DMS 273 treated with DMSO at 0.1 percent for 48 hours (cell line): Measurements from ENCODE around the gene URI1.
"Not testable (repeated sequence)": the region's sequence is repeated elsewhere in the genome, so short reads cannot be mapped to it uniquely, and the experiment has no call there.

ENCODE experiments used
- DNase-seq: peaks from one replicate; lab custom pipeline; 2025; lab: John Stamatoyannopoulos, UW

The URI1 gene

DNA sequence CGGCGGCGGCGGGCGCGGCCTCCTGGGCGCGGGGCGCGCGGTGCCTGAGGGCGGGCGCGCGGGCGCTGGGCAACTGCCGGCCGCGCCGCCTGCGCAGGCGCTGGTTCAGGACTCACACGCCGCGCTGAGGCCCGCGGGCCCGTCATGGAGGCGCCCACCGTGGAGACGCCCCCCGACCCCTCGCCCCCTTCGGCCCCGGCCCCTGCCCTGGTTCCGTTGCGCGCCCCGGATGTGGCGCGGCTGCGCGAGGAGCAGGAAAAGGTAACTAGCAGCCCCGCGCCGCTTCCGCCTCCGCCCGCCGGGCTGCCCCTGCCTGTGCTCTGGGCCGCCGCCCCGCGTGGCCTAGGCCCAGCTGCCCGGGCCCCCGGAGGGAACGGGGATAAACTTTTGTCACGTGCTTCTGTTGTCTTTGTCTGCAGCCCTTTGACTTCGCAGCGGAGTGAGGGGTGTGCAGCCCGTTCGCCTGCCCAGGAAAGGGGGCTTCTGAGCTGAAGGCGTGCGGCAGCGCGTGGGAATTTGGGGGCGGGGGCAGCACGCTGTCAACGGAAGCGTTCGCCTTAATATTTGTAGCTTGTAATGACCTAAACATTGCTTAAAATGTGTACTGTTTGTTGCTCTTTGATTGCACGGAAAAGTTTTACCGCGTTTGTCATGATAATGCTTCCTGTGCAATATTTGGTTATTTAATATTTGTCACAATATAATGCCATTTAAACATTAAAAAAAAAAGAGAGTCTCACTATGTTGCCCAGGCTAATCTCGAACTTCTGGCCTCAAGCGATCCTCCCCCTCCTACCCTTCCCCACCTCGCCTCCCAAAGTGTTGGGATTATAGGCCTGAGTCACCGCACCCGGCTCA, 594 bp downstream of the URI1 start:
- DNase-seq: no peak

DNA sequence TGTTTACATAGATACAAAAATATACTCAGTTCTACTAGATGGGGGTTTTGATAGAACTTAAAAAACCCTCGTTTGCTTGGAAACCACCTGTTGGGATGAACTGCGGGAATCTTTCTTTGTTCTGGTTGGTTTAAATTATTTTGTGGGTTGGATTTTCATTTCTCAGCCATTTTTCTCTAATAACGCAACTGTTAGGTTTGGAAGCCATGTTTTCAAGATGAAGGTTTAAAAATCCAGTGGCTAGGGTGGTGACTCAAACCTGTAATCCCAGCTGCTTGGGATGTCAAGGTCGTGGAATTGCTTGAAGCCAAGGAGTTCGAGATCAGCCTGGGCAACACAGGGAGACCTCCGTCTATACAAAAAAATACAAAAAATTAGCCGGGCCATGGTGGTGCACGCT, 1.6 kb downstream of the URI1 start:
- DNase-seq: no peak

DNA sequence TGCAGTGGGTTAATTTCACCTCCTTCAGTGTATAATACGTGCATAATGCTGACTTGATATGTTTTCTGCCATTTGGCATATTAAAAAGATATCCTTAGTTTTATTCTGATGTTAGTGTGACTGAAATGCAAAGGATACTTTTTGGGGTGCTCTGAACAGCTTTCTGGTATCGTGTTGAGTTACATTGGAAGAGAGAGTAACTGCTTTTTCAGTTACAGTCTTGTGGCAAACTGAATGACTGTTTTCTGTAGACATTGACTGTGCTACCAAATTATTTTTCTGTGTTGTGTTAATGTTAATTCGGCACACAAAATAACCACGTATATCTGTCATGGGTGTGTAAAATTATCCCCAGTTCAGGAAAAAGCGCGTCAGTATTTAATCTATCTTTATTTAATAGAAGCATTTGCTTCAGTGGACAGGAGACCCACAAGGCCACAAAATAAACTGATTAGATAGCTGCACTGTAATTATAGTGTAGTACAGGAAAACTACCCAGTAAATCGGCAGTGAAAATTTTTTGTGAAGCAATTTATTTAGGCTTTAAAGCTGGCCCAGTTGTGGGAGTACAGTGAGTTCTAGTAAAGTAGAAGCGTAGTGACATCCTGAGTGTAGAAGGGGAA, 2.5 kb downstream of the URI1 start:
- DNase-seq: no peak

DNA sequence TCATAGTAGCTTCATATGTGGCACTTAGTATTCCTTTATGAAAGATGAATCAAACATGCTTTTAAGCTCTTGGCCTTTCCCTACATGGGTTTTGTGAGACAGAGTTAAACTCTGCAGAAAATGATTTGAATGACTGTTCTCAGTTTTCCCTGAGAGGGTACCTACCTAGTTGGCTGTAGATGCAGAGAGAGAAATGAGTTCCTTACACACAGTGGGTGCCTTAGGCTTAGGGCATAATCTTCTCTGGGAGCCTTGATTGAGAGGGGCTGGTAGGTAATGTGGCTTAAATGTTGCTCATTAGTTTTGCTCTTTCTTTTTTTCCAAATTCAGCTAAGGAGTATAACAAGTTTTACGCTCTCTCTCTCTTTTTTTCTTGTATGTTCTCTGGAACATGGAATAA, 3.0 kb downstream of the URI1 start:
- DNase-seq: no peak

DNA sequence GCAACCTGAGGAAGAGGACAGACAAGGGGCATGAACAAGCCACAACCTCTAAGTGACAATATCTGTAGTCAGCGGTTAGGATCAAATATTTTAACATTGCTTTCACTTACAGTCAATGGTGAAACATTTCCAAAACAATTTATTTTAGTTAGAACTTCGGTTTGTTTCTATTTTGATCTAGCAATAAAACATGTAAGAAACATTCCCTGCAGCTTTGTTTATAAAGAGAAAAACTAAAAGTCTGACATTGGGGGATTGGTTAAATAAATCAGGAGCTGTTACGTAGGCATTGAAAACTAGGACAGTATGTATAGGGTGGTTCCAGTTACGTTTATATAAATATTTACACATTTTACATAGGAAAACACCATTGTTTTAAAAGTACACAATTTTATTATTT, 3.4 kb downstream of the URI1 start:
- DNase-seq: no peak

DNA sequence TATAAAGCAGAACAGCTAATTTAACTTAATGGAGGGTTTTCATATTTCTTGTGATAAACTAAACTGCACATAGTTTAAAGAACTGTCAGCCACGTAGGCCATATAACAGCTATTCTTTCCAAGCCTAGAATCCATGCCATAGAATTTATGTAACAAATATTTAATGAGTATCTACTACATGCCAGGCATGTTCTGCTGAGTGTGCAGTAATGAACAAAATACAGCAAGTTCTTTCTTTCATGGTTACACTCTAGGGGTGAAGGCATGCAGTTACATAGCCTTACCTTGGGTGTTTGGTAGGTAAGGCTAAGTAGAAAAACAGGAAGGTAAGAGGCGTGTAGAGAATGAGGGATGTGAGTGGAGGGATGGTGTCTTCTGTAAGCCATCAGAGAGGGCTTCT, 4.6 kb downstream of the URI1 start:
- no peak for DNase-seq

DNA sequence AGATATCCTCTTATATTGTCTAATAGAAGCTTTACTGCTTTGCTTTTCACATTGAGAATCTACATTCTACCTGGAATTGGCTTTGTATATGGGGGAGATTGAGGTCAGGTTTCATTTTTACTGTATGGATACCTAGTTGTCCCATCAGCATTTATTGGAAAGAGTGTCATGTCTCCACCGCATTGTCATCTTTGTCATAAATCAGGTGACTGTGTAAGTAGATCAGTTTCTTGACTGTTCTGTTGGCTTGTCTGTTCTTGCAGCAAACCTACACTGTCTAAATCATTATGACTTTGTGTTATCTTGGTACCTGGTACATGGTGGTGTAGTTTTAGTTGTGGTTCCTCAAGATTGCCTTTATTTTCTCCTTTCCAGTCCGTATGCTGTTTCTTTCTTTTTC, 5.8 kb downstream of the URI1 start:
- DNase-seq: no peak

DNA sequence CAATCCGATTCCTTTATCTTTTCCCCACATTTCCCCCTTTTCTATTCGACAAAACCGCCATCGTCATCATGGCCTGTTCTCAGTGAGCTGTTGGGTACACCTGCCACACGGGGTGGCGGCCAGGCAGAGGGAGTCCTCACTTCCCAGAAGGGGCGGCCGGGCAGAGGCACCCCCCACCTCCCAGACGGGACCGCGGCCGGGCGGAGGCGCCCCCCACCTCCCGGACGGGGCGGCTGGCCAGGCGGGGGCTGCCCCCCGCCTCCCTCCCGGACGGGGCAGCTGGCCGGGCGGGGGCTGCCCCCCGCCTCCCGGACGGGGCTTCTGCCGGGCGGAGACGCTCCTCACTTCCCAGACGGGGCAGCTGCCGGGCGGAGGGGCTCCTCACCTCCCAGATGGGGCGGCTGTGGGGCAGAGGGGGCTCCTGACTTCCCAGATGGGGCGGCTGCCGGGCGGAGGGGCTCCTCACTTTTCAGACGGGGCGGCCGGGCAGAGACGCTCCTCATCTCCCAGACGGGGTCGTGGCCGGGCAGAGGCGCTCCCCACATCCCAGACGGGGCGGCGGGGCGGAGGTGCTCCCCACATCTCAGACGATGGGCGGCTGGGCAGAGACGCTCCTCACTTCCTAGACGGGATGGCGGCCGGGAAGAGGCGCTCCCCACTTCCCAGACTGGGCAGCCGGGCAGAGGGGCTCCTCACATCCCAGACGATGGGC, 6.9 kb downstream of the URI1 start:
- not testable (repeated sequence) for DNase-seq

DNA sequence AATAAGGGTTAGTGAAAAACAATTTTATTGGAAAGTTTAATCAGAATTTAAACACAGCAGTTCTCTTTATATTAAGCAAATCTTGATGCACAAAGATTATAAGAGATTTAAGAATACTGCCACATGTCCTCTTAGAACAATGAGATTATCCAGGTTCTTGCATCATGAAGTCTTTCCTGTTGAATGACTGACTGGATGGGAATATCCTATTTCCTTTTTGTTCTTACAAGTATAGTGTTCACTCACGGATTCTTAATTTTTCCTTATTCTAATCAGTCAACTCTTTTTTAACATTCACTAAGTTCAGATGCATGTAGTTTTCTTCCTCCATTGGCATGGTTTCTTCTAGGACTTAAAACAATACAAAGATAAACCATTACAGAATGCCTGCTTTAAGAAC, 10.1 kb downstream of the URI1 start:
- DNase-seq: no peak

DNA sequence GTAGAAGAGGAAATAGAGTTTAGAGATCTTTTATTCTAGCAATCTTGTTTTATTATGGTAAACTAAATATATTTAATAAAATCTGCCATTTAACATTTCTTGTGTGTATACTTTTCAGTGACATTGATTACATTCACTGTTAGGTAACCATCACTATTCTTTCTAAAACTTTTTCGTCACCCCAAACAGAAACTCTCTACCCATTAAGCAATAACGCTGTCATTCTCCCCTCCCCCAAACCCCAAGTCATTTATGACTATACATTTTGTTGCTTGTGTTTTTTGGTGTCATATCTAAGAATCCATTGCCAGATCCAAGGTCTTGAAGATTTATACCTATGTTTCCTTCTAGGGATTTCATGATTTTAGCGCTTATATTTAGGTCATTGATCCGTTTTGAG, 10.6 kb downstream of the URI1 start:
- DNase-seq: no peak

DNA sequence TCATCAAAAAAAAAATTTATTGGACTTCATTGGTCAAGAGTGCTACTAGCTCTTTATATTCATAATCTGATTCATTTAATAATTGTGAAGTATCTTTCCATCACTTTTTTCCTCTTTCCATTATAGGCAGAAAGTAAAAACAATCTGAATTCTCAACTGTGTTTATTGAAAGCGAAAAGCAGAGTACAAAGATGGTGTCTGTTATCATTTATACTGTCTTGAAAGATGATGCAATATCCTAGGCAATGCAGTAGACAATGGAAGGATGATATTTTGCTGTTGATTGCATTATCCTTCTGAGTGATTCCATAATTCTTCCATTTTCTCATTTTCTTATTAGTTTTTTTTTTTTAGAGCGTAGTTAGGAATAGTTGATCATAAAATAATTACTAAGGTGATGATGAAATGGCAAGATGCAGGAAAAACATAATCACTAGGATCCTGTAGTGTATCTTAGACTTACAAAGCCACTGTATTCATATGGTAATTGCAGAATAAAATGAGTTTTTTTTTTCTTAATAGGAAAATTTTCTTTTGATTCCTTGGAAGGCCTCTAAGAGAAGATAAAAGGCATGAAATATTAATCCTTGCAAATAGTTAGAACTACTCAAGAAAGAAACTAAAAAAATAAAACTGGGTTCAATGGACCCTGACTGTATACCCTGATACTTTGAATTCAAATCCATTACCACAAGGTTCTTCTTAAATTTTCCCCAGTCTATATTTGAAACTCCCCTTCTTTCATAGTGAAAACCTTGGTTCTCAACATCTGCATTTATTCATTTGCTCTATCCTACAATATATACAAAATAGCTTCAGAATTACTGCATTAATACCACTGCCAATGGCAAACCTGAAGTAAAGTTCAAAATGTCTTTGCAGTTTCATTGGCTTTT, 11.6 kb downstream of the URI1 start:
- no peak for DNase-seq

DNA sequence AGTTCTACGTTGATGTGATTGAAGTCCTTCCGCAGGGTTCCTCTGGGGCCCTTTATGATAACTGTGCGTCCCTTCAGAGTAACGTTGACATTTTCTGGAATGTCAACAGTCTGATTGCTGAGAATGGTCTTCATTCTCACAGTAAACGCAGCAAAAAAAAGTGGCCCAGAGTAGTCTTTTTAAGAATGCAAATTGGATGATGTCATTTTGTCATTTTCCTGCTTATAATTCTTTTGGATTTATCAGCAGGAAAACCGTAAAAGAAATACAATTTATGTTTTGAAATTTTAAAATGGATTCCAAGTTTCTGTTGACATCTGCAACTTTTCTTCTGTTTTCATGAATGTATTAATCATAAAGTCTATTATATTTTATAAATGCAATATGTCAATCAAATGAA, 14.8 kb downstream of the URI1 start:
- no peak for DNase-seq

DNA sequence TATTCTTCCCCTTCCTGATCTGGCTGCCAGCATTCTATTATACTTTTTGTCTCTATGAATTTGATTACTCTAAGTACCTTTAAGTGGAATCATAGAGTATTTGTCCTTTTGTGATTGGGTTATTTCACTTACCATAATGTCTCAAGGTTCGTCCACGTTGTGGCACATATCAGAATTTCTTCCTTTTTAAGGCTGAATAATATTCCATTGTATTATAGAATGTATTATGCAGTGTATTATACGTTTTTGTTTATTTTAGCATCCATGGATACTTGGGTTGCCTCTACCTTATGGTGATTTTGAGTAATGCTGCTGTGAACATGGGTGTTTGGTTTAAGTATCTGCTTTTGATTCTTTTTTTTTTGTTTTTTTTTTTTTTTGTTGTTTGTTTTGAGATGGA, 19.3 kb downstream of the URI1 start:
- DNase-seq: no peak

DNA sequence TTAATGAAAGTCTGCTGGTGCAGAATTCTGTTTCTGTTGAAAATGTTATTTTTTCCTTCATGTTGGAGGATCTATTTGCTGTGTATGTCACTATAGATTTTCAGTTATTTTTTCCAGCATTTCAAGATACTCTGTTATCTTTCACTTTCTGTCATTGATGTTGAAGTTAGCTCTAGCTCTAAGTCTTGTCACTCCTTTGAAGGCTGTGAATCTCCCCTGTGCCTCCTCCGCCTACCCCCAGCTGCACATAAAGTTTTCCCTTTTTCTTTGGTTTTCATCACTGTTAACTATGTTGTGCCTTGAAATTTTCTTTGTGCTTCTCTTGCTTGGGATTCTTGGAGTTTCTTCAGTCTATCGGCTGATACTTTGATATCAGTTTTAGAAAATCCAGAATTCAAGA, 20.8 kb downstream of the URI1 start:
- DNase-seq: no peak

DNA sequence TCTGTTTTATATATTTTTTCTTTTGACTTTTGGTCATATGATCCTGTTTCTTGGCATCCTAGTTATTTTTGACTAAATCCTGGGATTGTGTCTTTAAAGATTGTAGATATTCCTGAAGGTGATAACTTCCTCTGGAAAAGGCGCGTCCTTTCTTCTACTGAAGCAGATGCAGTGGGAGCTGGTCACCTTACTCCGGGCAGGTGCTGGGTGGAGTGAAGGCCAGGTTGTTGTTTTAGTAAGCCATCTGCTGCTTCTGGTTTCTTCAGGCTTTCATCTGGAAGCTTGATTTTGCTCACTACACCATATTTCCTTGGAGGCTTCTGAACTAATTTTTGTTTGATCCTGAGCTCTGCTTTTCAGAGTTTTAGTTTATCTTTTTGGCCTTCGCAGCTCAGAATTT, 21.5 kb downstream of the URI1 start:
- DNase-seq: peak; percentile 29

DNA sequence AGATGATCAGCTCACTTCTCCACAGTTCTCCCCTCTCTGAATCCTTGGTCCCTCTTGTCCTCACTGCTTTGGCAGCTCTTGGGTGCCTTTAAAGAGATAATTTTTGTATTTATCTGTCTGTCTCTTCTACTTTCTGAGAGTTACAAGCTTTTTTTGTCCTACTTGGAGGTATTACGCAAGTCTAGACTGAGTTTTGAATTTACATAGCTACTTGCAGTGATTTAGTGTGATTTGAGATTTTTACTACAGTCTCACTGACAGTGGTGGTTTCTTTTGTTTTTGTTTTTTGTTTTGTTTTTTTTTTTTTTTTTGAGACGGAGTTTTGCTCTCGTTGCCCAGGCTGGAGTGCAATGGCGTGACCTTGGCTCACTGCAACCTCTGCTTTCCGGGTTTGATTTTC, 22.1 kb downstream of the URI1 start:
- no peak for DNase-seq

DNA sequence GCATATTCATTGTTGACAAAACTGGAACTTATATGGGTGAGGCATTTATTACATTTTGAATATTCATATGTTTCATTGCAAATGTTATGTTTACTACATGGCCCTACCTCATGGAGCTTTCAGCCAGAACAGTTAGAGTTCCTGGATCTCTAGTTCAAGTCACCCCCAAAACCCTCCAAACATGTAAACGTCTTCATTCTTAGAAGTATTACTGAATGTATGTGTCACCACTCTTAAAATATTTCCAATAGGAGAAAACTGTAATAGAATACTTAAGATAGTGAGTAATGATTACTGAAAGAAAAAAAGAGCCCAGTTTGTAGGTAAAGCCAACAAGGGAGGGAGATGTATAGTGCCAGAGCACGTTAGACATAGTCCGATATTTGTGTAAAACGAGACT, 23.5 kb downstream of the URI1 start:
- DNase-seq: no peak

DNA sequence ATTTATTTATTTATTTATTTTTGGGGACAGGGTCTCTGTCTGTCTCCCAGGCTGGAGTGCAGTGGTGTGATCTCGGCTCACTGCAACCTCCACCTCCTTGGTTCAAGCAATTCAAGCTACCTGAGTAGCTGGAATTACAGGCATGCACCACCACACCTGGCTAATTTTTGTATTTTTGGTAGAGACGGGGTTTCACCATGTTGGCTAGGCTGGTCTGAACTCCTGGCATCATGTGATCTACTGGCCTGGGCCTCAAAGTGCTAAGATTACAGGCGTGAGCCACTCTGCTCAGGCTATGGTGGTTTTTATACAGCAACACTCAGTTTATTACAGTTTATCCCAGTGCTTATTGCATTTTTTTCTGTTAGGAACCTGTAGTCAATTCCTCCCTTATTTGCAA, 24.1 kb downstream of the URI1 start:
- not testable (repeated sequence) for DNase-seq

DNA sequence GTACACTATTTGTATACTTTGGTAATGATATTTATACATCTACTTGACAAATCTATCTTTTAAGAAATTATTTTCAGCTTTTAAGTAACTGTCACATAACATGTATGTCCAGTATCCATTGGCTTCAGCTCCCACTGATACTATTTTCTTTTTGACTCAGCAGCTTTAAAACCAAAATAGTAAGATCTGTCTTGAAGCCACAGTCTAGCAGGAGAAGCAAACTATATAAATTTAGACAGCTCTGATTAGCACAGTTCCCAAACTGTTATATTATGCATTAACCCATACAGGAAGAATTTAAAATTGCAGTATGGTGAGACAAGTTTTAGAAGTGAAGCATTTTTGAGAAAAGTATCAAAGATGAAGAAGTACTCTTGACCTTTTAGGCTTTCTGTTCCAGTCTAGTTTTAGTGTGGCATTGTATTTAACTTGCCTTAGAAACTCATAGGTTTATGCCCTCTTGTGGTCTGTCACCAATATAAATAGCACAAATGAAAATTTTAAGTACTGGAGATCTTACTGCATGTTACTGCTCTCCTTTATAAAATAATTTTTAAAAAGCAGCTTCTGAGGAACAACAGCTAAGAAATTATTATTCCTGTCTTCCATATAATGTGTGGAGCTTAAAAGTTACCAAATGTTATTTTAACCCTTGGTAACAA, 24.7 kb downstream of the URI1 start:
- peak; percentile 17 for DNase-seq

DNA sequence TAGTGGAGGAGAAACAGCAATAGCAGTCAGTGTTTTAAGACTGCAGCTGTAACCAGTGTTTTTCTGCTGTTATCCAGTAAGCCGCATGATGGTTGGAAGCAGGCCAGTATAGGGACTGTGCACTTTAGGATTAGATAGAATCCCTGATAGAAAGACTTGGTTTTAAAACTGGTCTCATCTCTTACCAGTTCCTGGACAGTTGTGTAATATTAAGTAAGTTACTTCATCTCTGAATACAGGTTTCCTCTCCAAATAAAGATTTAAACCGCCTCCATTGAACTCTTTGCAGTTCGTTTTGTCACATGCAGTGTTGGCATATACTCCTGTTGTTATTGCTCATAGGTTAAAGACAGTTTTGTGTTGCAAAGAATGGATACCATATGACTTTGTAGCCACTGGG, 25.6 kb downstream of the URI1 start:
- no peak for DNase-seq

DNA sequence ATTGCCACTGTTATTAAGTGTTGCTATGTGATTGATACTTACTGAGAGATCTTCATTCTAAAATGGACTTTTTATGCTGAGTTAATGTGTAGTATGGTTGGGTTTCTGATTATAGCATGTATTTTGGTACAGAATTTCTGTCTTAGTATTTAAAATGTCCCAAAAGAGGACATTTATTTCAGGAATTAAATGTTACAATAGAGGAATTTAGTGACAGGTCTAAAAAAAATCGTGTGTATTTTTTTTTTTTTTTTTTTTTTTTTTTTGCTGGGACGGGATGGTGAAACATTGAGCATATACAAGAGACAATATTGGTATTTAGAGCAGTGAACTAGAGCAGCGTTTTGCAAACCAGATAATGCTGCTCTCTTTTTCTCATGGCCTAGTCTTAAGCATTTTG, 27.9 kb downstream of the URI1 start:
- DNase-seq: no peak

DNA sequence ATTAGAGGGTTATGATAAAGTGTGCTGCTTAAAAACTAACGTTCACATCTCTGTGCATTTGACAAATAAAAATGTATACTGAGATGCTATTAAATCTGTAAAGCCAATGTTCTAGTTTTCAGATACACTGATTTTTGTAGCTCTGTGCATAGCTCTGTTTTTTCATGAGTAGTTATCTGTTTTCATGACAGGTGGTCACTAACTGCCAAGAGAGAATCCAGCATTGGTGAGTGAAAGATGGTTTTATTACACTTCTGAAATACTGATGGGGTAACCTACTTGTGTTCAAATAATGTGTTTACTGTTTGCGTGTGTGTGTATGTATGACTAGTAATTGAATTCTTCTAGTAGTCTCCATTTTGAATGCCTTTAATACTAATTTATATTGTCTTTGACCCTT, 29.0 kb downstream of the URI1 start:
- no peak for DNase-seq
